Eye (tissue), 1 donor: ENCODE results near the gene SLC2A11.
A peak's percentile ranks its signal among the peaks of the same experiment; 100 is the strongest.
"Not testable (repeated sequence)": the region's sequence is repeated elsewhere in the genome, so short reads cannot be mapped to it uniquely, and the experiment has no call there.

Source experiments
- DNase-seq: peaks from one replicate; pipeline ENCODE4 v3.0.0-alpha.2; 2015

Gene SLC2A11

DNA sequence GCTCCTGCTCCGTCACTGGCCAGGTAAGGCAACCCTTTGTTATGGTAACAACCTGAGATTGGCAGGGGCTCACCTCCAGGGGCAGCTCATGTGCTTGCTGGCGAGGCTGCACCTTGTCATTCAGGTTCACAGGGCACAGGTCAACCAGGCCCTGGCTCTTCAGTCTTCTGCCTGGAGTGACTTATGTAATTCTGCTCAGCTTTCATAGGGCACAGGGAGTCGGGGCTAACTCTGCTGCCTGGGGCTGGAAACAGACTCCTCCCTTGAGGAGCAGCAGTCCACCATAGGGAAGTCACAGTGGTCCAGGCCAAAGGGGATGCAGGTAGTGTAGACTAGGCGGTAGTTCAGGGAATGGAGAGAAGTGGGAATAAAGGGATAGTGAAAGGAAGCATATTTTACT lies 35.0 kb downstream of the SLC2A11 start:
- DNase-seq, result no peak

DNA sequence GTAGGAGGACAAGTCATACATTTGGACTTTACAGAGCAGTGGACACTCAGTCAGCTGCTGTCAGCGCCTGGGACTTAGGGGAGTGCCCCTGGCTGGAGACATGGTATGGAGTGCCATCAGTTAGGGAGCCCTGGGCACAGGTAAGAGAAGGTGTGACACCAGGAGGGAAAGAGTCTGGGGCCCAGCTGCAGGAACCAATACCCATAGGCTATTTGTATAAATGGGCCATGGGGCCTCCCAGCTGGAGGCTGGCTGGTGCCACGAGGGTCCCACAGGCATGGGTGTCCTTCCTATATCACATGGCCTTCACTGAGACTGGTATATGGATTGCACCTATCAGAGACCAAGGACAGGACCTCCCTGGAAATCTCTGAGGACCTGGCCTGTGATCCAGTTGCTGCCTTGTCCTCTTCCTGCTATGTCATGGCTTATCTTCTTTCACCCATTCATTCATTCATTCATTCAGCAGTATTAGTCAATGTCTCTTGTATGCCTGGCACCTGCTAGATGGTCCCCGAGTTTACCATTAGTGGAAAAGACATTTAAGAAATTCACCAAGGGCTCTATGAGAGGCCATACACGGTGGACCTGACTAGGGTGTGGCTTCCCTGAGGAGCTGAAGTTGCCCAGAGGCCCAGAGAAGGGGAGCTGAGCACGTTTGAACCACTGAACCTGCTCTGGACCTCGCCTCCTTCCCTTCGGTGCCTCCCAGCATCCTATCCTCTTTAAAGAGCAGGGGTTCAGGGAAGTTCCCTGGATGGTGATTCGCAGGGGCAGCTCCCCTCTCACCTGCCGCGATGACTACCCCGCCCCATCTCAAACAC lies 35.7 kb downstream of the SLC2A11 start:
- no peak for DNase-seq

DNA sequence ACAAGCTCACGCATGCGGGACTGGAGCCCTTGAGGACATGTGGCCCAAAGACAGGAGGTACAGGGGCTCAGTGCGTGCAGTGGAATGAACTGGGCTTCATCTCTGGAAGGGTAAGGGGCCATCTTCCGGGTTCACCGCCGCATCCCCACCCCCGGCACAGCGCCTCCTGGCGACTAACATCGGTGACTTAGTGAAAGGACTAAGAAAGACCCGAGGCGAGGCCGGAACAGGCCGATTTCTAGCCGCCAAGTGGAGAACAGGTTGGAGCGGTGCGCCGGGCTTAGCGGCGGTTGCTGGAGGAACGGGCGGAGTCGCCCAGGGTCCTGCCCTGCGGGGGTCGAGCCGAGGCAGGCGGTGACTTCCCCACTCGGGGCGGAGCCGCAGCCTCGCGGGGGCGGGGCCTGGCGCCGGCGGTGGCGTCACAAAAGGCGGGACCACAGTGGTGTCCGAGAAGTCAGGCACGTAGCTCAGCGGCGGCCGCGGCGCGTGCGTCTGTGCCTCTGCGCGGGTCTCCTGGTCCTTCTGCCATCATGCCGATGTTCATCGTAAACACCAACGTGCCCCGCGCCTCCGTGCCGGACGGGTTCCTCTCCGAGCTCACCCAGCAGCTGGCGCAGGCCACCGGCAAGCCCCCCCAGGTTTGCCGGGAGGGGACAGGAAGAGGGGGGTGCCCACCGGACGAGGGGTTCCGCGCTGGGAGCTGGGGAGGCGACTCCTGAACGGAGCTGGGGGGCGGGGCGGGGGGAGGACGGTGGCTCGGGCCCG lies 36.5 kb downstream of the SLC2A11 start, which contains the start of gene MIF:
Gene MIF (plus strand): TSS at position 439 of the 765 bp plus-strand sequence. CDS start 92 bp downstream, at position 531.
- DNase-seq, result peak; percentile 98

DNA sequence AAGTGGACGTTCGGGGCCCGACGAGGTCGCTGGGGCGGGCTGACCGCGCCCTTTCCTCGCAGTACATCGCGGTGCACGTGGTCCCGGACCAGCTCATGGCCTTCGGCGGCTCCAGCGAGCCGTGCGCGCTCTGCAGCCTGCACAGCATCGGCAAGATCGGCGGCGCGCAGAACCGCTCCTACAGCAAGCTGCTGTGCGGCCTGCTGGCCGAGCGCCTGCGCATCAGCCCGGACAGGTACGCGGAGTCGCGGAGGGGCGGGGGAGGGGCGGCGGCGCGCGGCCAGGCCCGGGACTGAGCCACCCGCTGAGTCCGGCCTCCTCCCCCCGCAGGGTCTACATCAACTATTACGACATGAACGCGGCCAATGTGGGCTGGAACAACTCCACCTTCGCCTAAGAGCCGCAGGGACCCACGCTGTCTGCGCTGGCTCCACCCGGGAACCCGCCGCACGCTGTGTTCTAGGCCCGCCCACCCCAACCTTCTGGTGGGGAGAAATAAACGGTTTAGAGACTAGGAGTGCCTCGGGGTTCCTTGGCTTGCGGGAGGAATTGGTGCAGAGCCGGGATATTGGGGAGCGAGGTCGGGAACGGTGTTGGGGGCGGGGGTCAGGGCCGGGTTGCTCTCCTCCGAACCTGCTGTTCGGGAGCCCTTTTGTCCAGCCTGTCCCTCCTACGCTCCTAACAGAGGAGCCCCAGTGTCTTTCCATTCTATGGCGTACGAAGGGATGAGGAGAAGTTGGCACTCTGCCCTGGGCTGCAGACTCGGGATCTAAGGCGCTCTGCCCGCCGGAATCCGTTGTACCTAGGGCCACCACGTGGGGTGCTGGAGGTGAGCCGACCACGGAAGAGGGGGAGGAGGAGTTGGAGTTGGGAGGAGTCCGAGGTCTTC lies 37.3 kb downstream of the SLC2A11 start:
- DNase-seq, result peak; percentile 86

DNA sequence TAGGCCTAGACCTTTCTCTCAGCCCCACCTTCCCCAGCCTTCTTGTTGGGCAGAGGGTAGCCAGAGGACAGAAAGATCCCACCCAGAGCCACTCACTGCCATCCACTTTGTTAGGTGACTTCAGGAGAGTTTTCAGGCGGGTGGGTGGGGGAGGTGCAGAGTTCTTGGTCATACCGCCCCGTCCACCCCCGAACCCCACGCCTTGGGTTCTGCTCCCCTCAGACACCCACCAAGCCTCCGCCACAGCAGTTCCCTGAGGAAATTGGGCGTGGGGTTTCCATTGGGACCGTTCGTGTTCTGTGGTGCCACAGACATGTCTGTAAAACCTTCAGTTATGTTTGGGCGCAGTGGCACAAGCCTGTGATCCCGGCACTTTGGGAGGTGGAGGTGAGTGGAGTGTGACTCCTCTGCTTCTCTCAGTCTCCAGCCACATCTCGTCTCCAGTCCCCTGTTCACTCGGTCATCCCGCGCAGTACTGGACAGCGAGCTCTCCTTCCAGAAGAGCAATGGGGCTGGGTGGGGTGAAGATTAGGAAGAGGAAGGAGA lies 38.0 kb downstream of the SLC2A11 start:
- no peak for DNase-seq

DNA sequence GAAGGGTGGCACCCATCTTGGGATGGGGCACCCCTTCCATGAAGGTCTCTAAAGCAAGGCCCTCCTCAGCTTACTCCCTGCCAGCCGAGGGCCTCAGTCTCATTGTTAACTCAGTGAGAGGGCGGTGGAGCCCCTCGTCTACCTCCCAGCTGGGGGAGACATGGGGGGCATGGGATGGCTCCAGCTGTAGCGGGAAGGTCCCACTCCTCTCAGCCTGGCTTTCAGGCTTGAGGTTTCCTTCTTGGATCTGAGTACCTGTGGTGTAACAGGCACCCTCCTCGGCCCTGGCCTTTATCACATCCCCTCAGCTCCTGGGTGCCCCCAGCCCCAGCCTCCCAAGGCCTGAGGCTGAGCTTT lies 38.5 kb downstream of the SLC2A11 start:
- DNase-seq, result no peak

DNA sequence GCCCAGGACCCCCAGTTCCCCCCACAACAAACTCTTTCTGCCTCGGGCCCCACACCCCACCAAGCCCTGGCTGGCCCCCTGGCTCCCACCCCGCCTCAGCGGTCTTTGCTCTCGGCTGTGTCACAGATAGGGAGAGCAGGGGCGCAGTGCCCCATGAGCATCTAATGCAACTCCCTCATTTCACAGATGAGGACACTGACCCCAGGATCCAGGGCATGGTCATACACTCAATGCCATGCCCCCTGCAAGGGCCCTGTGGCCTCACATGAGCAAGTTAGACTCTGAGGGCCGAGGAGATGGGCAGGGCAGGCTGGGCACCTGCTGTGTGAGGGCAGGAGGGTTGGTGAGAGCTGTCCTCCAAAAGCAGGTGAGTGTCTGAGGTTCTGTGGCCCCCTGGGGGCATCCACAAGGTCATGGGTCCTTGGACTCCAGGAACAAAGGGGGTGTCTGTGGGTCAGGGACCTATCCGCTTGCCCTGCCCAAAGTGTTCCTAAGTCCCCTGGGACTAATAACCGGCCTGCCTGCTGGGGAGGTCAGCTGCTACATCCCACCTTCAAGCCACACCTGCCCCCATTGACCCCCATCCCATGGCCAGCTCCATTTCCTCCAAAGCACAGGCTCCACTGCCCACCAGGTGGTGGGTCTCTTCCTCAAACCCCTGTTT lies 39.0 kb downstream of the SLC2A11 start:
- no peak for DNase-seq

DNA sequence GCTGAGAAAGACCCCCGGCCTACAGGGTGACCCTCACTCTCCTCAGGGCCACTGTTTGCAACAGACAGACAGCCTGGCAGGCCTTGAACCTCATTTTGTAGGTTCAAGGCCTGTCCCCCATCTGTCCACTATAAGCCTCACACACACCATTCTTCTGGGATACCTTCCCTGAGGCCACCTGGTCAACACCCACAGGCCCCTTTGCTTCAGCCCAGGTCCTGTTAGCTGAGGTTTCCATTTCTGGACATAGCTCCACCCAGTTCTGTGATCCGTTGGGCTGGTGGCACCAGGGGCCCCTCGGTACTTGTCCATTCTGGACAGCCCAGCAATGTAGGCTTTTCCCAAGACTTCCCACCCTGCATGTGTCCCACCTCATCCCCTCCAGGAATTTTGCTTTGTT lies 39.6 kb downstream of the SLC2A11 start:
- DNase-seq, result no peak

DNA sequence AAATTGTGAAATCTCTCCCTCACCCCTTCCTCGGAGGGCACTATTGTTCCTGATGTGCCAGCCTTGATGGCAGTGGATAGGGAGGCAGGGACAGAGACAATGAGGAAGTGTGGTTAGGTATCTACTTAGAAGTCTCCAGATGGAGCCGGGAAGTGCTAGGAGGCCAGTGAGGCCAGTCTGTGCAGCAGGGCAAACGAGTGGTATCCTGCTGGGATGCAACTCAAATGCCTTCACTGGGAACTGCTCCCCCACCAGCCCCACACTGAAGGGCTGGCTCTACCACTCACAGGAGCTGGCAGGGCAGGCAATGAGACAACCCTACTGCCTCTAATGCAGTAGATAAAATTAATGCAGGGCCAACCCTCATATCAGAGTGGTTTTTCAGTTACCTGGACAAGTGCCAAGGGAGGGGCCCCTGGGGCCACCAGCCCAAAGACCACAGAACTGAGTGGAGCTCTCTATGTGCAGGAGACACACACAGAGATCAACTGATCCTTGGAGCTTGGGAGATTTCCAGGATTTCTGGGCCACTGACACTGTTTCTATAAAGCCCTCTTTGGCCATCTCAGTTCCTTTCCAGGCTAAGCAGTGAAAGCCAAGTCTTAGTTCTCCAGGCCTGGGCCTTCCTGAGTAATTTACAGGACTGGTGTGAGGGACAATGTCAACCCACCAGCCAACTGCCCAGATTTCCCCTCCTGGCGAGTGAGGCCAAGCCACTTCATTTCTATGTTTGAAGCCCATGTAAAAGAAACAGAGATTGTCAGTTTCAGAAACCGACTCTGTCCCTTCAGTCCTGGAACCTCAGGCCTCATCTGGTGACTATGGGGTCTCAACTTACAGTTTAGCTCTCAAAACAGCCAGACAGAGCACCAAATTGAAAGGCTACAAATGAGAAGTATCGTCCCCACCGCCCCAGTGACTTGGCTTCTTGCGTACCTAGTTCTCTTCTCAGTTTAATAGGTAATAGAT lies 40.6 kb downstream of the SLC2A11 start:
- DNase-seq, result no peak

DNA sequence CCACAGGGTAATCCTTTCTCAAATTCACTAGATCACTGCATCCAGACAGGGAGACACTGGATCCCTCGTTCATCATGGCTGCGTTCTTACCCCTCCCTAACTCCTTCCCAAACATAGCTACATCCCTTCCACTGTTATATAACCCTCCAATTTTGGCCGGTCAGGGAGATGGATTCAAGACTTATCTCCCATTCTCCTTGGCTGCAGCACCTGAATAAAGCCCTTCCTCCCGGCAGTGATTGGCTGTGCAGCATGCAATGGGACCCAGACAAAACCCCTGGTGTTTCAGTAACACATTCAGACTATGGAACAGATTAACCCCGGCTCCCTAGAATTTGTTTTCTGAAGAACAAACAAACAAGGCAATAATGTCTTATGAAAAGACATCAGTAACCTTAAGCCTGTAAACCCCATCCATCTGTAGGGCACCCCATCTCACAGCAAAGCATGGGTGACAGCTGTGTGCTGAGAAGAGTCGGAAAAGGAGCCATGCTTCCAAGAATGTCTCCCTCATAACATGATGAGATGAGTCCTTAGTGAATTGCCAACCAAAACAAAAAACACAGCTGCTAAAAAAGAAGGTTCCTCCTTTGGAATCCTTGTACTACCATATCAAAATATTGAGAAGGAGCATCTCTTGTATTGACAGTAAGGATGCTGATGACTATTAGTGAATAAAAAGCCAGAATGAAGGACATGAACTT lies 41.5 kb downstream of the SLC2A11 start:
- no peak for DNase-seq

DNA sequence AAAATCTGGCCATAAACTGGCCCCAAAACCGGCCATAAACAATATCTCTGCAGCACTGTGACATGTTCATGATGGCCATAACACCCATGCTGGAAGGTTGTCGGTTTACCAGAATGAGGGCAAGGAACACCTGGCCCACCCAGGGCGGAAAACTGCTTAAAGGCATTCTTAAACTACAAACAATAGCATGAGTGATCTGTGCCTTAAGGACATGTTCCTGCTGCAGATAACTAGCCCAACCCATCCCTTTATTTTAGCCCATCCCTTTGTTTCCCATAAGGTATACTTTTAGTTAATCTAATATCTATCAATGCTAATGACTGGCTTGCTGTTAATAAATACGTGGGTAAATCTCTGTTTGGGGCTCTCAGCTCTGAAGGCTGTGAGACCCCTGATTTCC lies 42.6 kb downstream of the SLC2A11 start:
- not testable (repeated sequence) for DNase-seq

DNA sequence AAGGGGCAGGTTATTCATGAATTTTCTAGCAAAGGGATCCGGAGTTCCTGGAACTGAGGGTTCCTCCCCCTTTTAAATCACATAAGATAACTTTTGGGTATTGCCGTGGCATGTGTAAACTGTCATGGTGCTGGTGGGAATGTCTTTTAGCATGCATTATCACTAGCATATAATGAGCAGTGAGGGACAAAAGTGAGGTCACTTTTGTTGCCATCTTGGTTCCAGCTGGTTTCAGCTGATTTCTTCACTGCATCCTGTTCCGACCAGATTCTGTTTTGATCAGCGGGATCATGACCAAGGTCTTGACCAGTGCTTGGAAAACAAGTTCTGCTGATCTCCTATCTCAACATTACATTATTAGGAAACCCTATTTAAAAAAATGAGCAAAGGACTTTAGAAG lies 43.9 kb downstream of the SLC2A11 start:
- no peak for DNase-seq

DNA sequence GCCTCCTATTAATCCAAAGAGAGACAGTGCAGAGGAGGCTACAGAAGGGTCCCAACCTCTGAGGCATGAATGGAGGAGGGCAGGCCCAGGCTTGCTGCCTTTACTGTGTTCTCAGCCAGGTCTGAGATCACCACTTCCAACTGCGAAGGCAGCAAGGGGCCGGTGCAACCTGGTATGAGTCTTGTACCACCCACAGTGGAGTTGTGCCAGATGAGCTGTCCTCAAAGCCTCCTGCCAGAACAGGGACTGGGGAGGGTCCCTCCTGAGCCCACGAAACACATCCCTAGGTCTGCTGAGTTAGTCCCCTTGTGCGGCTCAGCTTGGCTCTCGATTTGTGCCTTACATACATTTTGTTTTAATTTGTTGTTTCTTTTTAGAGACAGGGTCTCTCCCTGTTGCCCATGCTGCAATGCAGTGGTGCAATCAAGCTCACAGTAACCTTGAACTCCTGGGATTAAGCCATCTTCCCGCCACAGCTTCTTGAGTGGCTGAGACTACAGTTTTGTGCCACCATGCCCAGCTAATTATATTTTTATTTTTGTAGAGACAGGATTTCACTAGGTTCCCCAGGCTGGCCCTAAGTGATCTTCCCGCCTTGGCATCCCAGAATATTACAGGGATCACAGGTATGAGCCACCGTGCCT lies 45.8 kb downstream of the SLC2A11 start:
- no peak for DNase-seq

DNA sequence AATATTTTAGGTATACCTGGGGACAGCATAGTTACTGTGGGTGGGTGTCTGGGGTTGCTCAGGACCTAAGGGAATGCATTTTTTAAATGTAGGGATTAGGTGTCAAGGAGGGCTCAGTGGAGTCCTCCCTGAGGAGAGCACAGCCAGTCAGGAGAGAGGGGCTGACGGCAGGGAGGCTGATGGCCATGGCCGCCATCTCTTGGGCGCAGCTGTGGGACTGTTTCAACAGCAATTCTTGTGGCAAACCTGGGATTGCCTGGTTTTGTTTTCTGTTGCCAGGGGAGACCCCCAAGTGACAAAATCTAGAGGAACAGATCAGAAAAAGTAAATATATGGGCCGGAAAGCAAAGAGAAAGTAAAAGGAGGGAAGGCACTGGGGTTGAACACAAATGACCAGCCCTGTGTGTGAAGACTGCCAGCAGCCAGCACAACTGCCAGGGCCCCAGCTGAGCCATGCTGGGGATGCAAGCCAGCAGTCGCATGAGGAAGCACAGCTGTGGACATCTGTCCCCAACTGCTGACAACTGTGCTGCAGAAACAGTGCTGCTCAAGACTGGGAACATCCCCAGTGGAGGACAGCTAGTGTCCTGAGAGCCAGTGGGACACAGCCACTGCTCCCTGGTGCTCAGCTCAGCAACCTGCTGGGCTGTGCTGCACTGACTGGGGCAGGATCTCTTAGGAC lies 47.0 kb downstream of the SLC2A11 start:
- DNase-seq, result no peak

DNA sequence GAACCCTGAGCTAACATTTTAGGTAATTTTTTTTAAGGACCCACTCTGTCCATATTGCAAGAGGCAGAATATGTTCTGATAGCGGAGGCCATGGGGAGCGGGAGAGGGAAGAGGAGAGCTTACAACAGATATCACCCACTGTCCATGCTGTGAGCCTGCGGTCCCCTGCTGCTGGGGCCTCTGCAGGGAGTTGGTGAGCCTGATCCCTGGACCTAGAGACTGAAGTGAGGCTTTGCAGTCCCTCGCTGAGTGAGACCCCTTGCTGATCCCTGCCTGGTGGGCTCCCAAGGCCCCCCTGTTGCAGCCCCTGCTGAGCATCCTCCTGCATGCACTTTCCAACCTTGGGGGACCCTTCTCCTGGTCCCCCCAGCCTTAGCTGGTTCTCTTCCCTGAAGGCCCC lies 49.0 kb downstream of the SLC2A11 start:
- DNase-seq, result no peak

DNA sequence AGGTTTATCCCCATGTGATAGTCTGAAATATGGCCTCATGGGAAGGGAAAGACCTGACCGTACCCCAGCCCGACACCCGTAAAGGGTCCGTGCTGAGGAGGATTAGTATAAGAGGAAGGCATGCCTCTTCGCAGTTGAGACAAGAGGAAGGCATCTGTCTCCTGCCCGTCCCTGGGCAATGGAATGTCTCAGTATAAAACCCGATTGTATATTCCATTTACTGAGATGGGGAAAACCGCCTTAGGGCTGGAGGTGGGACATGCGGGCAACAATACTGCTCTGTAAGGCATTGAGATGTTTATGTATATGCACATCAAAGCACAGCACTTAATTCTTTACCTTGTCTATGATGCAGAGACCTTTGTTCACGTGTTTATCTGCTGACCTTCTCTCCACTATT lies 49.7 kb downstream of the SLC2A11 start:
- not testable (repeated sequence) for DNase-seq

DNA sequence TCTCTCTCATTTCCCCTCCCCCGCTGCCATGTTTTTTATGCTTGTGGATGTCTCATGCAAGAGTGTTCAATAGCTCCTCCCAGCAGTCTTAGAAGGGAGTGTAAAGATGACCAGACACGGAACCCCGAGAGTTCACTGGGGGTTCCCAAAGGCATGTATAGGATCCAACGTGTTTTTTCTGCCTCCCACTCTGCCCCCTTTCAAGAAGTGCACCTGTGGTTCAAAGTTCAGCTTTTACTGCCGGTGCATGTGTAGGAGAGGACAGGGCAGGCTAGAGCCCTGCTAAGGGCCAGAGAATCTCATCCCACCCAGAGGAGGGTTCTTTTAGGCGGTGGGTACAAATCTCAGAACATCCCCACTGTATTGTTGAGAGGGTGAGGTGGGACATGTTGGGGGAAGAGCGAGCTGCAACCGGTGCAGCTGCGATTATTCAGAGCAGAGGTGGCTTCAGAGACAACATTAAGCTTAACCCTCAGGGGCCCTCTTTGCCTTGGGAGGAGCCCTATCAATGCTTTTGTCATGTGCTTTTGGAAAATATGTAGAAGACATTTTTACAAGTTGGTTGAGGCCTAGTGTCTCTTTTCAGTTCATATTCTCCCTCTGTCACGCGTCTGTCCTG lies 51.0 kb downstream of the SLC2A11 start:
- no peak for DNase-seq

DNA sequence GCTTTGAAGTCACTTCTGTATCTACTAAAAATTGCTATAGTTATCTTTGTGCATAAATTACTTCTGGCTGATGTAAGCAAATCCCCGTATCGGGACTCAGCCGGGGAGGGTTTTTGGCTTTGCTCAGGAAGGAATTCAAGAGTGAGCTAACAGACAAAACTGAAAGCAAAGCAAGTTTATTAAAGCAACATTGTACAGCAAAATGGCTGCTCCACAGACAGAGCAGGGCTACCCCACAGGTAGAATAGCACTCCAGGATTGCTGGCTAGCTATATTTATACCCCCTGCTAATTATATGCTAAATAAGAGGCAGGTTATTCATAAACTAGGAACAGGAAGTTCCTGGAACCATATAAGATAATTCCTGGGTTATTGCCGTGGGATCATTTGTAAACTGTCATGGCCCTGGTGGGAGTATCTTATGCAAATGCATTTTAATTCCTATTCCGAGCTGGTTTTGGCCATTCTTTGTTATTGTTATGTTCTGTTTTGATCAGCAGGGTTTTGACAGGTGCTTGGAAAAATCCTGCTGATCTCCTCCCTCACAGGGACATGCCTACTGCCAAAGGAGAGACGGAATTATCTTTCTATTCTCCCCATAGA lies 51.7 kb downstream of the SLC2A11 start:
- no peak for DNase-seq
